GM13976 (cell line): Measurements from ENCODE around the gene SLC25A33.
A peak's percentile ranks its signal among the peaks of the same experiment; 100 is the strongest.

Experiments used
- DNase-seq: peaks from one replicate; pipeline ENCODE4 v3.0.0; 2012; ENCODE audit warnings: low spot score
- in situ Hi-C: fragments of 300-500 bp; cut with MboI; formaldehyde crosslinking; loops from one replicate; pipeline ENCODE4 v1.12.0; 2022; ENCODE audit warnings: low sequenced_read_pairs, mixed read lengths, inconsistent platforms; ENCODE audit not compliant: unreplicated experiment
- TF ChIP-seq, protein P1 (sequence below): IDR thresholded peaks from 2 replicates; pipeline ENCODE4 v1.5.1; 2012; ENCODE audit warnings: borderline replicate concordance, mild to moderate bottlenecking; ENCODE audit not compliant: insufficient read depth; ENCODE audit errors: extremely low read depth, missing control alignments, control extremely low read depth

SLC25A33 gene, protein sequence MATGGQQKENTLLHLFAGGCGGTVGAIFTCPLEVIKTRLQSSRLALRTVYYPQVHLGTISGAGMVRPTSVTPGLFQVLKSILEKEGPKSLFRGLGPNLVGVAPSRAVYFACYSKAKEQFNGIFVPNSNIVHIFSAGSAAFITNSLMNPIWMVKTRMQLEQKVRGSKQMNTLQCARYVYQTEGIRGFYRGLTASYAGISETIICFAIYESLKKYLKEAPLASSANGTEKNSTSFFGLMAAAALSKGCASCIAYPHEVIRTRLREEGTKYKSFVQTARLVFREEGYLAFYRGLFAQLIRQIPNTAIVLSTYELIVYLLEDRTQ

DNA sequence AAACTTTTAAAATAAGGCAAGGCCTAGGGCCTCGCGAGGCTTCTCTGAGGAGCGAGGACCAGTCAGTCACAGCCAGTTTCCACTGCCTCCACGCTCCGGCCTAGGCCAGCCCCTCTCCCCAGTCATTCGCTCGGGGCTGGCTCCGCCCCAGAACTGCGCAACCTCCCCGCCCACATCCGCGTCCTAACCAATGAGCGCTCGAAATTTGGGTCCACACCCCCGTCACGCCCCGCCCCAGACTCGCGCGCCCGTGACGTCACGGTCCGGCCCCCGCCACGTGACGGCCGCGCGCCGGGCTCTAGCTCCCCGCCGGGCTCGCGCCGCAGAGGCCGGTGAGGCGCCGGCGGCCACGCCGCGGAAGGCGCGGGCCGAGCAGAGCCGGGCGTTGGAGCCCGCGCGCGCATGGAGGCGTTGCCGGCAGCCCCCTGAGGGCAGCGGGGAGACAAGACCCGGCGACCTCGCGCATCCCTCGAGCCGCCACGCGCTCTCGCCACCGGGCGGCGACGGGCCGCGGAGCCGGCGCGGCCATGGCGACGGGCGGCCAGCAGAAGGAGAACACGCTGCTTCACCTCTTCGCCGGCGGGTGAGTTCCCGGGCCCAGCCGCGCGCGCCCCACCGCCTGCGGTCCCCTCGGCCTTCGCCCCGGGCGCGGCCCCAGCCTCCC, at the start of gene SLC25A33:
Gene SLC25A33 (plus strand): TSS at position 301 of the 664 bp plus-strand sequence. CDS start 227 bp downstream, at position 528.
- peak; percentile 99 for DNase-seq
- in situ Hi-C loops = no loop called here
- TF ChIP-seq, protein P1, sequence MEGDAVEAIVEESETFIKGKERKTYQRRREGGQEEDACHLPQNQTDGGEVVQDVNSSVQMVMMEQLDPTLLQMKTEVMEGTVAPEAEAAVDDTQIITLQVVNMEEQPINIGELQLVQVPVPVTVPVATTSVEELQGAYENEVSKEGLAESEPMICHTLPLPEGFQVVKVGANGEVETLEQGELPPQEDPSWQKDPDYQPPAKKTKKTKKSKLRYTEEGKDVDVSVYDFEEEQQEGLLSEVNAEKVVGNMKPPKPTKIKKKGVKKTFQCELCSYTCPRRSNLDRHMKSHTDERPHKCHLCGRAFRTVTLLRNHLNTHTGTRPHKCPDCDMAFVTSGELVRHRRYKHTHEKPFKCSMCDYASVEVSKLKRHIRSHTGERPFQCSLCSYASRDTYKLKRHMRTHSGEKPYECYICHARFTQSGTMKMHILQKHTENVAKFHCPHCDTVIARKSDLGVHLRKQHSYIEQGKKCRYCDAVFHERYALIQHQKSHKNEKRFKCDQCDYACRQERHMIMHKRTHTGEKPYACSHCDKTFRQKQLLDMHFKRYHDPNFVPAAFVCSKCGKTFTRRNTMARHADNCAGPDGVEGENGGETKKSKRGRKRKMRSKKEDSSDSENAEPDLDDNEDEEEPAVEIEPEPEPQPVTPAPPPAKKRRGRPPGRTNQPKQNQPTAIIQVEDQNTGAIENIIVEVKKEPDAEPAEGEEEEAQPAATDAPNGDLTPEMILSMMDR = no peak

DNA sequence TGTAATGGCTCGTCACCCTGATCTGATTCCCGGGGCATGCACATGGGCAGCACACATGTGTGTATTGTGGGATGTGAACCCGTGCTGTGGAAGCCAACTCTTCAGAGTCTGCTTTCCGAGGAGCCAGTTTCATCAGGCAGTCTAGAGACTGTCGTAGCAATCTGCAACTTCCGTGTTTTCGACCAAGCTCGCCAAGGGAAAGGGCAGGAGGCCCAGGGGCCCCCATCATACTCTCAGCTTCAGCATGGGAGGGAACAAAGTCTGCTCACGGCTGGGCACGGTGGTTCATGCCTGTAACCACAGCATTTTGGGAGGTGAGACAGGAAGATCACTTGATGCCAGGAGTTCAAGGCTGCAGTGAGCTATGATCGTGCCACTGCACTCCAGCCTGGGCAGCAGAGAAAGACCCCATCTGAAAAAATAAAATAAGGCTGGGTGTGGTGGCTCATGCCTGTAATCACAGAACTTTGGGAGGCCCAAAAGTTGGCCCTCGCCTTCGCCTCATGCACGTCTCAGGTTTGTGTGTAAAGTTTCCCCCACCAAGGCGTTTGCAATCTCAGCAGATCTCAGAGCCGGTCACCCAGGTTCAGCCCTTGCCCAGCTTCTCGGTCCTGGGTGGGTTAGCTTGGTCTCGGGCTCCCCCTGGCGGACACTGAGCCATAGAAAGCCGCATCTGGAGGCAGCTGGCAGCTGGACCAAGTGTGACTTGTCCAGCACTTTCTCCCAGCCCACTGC, 48.5 kb upstream of the SLC25A33 start:
- in situ Hi-C loops = no loop called here
- peak; percentile 87 for DNase-seq
- TF ChIP-seq, protein P1 = peak; percentile 91

DNA sequence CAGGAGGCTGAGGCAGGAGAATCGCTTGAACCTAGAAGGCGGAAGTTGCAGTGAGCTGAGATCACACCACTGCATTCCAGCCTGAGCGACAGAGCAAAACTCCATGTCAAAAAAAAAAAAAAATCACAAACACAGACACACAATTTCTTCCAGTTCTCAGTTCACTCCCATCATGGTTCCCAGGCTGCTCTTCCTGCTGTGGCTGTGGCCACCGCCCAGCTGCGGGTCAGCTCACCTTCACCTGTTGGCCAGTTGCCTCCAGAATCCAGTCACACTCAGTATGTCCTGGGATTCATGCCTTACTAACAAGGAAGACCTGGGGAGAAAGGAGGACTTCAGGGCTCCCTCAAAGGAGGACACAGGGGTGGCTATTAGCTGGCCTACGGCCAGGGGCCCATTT, 45.9 kb upstream of the SLC25A33 start:
- TF ChIP-seq, protein P1 = no peak
- no peak for DNase-seq
- in situ Hi-C loops = no loop called here

DNA sequence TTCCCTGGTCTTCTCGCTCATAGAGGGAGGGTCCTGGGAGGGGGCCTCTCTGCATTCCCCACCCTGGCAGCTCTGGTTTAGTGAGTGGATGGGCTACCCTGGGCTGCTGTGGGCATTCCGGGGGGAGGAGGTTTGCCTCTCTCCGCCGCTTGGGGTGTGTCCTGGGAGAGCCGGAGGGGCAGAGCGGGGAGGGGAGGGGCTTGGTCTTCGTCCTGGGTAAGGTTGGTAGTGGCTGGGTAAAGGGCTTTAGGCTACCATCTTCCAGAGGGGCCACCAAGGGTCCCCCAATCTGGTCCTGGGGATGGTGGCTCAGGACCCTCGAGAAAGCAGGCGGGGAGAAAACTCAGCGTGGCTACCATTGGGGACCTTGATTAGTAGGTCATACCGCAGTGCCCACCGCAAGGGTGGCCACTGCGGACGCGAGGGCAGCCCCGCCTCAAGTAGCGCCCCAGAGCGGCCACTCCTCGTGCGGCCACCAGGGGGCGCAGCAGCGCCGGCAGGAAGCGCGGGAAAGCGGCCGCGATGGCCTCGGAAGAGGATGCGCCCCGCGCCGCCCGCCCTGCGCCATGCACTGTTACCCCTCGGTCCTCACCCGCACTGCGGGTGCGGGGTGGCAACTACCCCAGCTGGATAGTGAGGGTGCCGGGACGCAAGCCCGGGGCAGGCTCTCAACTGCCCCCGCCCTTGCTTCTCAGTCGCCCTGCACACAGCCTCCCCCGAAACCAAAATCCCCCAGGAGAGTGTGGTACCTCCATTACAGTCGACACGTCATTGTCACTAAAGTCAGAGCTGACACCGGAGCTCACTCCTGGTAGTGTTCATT, 44.1 kb upstream of the SLC25A33 start:
- TF ChIP-seq, protein P1 = peak; percentile 81
- in situ Hi-C loops = no loop called here
- DNase-seq = peak; percentile 89

DNA sequence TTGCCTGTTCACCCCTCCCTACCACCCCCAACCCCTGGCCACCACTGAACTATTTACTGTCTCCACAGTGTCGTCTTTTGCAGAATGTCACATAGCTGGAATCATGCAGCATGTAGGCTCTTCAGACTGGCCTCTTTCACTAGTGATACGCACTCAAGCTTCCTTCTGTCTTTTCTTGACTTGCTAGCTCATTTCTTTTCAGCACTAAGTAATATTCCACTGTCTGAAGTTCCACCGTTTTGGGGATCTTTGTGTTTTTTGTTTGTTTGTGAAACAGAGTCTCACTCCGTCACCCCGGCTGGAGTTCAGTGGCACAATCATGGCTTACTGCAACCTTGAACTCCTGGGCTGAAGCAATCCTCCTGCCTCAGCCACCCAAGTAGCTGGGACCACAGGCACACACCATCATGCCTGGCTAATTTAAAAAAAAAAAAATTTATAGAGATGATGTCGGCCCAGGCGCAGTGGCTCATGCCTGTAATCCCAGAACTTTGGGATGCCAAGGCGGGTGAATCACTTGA, 43.4 kb upstream of the SLC25A33 start:
- DNase-seq = no peak
- in situ Hi-C loops = no loop called here
- TF ChIP-seq, protein P1 = no peak
